ENCODE measurements around the gene MCTP1.

DNA sequence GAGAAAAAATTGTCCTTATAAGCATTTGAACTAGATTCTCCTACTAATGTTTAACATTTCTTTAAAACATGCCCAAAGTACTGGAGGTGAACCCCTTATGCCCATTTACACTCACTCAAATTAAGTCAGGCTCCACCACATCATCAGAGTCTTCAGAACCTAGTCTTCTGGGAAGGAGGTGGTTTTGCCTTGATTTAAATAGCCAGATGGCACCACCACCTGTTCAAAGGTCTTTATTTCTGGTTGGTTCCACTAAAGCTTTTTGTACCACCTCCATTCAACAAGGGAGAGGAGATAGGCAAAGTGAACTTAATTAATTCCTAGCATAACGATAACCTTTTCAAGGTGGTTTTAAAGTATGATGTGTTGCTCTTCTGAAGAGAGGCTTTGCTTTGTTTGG lies 476.9 kb downstream of the MCTP1 start:
- TF ChIP-seq, protein P1, sequence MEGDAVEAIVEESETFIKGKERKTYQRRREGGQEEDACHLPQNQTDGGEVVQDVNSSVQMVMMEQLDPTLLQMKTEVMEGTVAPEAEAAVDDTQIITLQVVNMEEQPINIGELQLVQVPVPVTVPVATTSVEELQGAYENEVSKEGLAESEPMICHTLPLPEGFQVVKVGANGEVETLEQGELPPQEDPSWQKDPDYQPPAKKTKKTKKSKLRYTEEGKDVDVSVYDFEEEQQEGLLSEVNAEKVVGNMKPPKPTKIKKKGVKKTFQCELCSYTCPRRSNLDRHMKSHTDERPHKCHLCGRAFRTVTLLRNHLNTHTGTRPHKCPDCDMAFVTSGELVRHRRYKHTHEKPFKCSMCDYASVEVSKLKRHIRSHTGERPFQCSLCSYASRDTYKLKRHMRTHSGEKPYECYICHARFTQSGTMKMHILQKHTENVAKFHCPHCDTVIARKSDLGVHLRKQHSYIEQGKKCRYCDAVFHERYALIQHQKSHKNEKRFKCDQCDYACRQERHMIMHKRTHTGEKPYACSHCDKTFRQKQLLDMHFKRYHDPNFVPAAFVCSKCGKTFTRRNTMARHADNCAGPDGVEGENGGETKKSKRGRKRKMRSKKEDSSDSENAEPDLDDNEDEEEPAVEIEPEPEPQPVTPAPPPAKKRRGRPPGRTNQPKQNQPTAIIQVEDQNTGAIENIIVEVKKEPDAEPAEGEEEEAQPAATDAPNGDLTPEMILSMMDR (IDR thresholded peaks at IDR 0.05 in 2 of 3, conservative IDR thresholded peaks at IDR 0.05 in 1 of 3; ENCODE audit: borderline replicate concordance in 1 of 3, insufficient read depth in 1 of 3, low read depth in 2 of 3, low read length in 2 of 3): no peak
- TF ChIP-seq FOSL1 (IDR thresholded peaks at IDR 0.05; ENCODE audit: low read depth) (no peak), POLR2AphosphoS5 (IDR thresholded peaks at IDR 0.05; ENCODE audit: low read depth, low read length) (no peak)
- TF ChIP-seq, protein P2, sequence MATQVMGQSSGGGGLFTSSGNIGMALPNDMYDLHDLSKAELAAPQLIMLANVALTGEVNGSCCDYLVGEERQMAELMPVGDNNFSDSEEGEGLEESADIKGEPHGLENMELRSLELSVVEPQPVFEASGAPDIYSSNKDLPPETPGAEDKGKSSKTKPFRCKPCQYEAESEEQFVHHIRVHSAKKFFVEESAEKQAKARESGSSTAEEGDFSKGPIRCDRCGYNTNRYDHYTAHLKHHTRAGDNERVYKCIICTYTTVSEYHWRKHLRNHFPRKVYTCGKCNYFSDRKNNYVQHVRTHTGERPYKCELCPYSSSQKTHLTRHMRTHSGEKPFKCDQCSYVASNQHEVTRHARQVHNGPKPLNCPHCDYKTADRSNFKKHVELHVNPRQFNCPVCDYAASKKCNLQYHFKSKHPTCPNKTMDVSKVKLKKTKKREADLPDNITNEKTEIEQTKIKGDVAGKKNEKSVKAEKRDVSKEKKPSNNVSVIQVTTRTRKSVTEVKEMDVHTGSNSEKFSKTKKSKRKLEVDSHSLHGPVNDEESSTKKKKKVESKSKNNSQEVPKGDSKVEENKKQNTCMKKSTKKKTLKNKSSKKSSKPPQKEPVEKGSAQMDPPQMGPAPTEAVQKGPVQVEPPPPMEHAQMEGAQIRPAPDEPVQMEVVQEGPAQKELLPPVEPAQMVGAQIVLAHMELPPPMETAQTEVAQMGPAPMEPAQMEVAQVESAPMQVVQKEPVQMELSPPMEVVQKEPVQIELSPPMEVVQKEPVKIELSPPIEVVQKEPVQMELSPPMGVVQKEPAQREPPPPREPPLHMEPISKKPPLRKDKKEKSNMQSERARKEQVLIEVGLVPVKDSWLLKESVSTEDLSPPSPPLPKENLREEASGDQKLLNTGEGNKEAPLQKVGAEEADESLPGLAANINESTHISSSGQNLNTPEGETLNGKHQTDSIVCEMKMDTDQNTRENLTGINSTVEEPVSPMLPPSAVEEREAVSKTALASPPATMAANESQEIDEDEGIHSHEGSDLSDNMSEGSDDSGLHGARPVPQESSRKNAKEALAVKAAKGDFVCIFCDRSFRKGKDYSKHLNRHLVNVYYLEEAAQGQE (IDR thresholded peaks at IDR 0.05; ENCODE audit: low read depth): no peak

All from HCT116 (cell line).